ENCODE measurements around the gene LPP.
A peak's percentile ranks its signal among the peaks of the same experiment; 100 is the strongest.

Gene LPP

DNA sequence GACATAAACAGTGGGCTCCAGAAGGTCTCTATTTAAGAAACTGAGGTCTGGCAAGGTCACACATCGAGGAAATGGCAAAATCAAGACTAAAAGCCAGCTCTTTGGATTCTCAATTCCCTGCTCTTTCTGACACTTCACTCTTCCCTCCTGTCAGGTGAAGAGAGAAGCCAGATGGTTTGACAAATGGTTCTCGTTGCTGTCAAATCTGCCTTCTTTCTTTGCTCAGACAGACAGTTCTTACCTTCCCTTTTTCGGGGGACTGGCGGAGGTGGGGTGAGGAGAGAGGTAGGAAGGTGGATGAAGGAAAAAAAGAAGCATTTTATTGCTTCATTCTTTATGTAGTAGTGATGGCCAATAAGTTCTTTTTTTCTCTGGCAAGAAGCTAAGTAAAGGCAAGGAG lies 133.4 kb downstream of the LPP start:
- Mint-ChIP-seq H3K27ac (no peak overlapping the region), H3K4me1 (peaks cover 56% of the 10 kb centered on the region), H3K4me3 (no peak overlapping the region), H3K27me3 (no peaks in the 10 kb centered on the region), H3K9me3 (no peaks in the 10 kb centered on the region)
- DNase-seq = no peak
- no peak for ATAC-seq

DNA sequence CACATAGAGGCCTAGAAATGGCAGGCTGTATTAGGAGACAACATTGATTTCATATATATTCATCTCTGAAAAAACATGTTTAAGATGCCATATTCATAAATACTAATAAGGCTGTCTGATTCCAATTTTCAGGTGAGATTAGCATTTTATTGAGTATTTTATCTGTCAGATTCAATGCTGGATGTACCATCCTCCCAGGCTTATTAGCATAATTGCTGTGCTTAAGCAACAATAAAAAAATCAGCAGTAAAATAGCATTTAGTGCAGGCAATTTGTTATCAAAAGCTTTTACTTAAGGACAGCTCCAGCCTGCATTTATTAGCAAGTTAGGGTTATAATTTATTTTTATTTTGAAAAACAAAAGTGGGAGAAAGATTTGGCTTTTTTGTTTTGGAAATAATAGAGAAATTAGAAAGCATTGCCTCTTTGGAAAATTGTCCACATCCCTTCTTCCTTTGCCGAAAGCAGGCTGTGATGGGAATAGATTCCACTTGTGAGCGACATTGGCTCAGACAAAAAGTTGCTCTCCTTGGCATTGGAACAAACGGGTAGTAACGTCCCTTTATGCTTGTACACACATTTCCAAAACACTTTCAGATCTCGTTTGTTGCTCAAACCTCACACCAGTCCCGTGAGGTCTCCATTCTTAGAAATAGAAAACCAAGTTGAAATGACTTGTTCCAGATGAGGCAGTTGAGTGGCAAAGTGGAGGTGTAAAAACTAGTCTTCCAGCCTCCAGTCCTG lies 134.0 kb downstream of the LPP start:
- peaks cover 50% of the 10 kb centered on the region for H3K4me1 Mint-ChIP-seq
- no peak overlapping the region for H3K4me3 Mint-ChIP-seq
- DNase-seq = no peak
- ATAC-seq = no peak
- H3K9me3 Mint-ChIP-seq = no peaks in the 10 kb centered on the region
- H3K27me3 Mint-ChIP-seq = no peaks in the 10 kb centered on the region
- no peak overlapping the region for H3K27ac Mint-ChIP-seq

DNA sequence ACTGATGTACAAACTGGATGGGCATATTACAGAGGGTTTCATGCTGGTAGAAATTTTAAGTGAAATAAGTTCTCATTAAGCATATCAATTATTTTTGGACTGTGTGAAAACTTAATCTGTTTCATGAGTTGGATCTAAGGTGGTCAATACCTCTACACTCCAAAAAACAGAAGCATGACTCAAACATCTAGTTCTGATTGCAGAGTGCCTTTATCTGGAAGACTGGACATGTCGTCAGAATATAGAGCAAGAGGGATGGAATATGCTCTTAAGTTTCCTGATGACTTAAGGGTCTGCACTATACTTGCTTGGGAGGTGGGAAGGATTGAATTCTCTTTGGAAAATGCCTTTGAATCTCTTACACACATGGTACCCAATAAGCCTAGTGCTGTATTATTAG lies 138.3 kb downstream of the LPP start:
- no peaks in the 10 kb centered on the region for H3K9me3 Mint-ChIP-seq
- H3K27me3 Mint-ChIP-seq = no peaks in the 10 kb centered on the region
- no peak overlapping the region for H3K4me3 Mint-ChIP-seq
- ATAC-seq = no peak
- peaks cover 46% of the 10 kb centered on the region for H3K4me1 Mint-ChIP-seq
- DNase-seq = no peak
- no peak overlapping the region for H3K27ac Mint-ChIP-seq

DNA sequence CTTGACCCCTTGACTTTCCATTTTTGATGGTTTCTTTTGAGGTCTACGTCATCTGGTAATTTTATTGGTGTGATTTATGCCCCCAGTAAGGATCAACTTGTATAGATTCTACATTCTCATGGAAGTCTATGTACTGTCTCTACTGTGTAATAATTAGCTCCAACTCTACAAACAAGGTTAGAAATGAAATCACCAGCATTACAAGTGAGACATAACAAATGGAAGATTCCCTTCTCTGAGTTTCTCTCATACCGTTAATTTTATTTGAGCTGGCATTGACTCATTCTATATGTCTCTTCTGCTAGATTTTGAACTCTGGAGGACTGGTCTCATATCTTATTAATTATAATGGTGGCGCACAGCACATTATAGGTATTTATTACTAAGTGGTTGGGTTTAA lies 138.9 kb downstream of the LPP start:
- Mint-ChIP-seq H3K4me3 (no peak overlapping the region), H3K27ac (no peak overlapping the region), H3K9me3 (no peaks in the 10 kb centered on the region), H3K4me1 (peaks cover 46% of the 10 kb centered on the region), H3K27me3 (no peaks in the 10 kb centered on the region)
- no peak for ATAC-seq
- DNase-seq = no peak

DNA sequence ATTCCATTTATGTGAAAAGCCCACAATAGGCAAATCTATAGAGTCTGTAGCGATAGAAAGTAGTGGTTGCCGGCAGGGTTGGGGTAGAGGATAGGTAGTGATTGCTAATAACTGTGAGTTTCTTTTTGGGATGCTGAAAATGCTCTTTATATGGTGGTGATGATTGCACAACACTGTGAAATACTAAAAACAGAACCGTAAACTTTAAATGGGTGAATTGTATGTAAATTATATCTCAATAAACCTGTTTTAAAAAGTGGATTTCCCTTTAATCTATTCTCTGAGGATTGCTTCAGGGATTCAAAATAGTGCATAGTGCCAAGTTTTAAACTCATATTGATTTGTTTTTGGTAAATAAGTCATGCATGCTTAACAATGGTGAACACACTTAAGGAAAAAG lies 140.2 kb downstream of the LPP start:
- Mint-ChIP-seq H3K27me3 (no peaks in the 10 kb centered on the region), H3K9me3 (no peaks in the 10 kb centered on the region), H3K4me3 (no peak overlapping the region), H3K4me1 (peaks cover 55% of the 10 kb centered on the region), H3K27ac (no peak overlapping the region)
- ATAC-seq = peak; percentile 76
- peak in 1 of 2 donors; percentile 44 for DNase-seq

DNA sequence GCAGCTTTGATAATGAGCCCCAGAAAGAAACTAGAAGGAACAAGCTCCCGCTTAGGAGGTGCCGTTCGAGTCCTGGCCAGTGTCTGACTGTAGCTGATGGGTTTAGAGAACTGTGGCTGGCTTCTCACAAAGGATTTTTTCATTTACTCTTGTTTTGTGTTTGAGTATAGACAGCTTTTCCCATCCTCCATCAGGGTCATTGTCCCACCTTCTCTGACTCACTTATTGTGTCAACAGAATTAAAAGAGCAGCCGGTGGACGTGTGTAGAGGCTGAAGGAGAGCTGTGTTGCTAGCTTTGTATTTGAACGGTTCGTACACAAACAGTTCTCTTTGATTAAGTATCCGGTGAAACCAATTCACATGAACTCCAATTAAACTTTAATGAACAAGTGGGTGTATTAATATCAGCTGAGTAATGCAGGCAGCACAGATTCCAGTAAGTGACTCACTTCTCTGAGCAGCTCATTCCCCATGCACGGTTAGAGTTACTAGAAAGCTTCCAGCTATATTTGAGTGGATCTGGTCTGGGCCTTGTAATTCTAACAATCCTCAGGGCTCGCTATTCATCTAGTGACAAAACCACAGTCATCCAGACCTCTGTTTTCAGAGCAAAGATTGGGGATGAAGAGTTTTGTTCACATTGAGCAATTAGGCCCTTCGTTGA lies 141.0 kb downstream of the LPP start:
- DNase-seq (no peak), ATAC-seq (no peak)
- H3K27me3 Mint-ChIP-seq = no peaks in the 10 kb centered on the region
- H3K27ac Mint-ChIP-seq = no peak overlapping the region
- H3K4me1 Mint-ChIP-seq = peaks cover 62% of the 10 kb centered on the region
- H3K9me3 Mint-ChIP-seq = no peaks in the 10 kb centered on the region
- peak overlapping the region in 1 of 2 donors; percentile 47 for H3K4me3 Mint-ChIP-seq

DNA sequence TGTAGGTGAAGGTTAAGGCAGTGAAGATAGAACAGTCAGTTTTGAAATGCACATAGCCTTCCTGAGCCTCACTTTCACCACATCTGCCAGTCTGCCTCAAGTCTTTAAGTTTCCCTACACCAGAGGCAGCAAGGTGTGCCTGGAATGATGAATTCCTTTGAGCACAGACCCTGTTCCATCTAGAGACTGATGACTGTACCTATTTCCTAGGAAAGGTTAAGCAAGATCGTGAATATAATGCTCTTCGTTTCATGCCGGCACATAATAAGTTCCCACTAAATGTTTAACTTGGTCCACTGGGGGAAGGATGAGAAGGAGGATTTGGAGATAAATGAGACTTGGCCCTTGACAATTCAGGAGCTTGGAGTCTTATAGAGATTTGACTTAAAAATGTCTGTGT lies 141.9 kb downstream of the LPP start:
- ATAC-seq = no peak
- H3K4me3 Mint-ChIP-seq = peak overlapping the region in 1 of 2 donors; percentile 47

DNA sequence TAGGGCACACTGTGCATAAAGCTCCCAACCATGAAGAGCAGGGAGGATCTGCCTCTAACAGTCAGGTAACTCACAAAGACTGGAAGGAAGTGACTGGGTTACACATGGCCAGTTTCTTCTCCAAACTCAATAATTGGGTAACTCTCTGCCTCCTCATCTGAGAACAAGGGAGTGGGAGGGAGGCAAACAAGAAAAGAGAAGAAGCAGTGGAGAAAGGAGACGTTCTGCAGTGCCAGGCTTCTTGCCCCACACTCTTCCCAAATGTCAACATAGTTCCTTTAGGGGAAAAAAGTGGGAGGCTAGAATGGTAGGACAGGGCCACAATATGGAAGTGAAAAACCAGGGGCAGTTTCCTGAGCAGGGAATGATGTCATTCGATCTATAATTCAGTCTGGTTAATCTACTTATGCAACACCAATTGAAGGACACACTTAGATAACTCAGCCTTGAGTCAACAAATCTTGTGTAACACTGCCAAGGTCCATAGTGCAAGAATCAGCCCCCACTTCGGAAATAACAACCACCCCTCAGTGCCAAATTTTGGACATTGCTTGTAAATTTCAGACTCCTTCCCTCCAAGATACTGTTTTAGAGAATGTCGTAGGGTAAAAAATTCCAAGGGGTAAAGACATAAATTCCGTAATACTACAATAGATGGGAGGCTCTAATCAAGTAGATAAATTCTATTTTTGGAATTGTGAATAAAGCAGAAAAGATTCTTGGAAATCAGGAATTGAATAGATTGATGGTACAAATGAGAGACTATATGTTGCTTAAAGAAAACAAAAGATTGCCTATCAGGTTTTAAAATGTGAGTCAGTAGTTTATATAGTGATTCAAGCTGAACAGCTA lies 143.0 kb downstream of the LPP start:
- Mint-ChIP-seq H3K27ac (peak overlapping the region in 1 of 2 donors; percentile 22), H3K27me3 (no peaks in the 10 kb centered on the region), H3K4me1 (peaks cover 65% of the 10 kb centered on the region), H3K9me3 (no peaks in the 10 kb centered on the region), H3K4me3 (no peak overlapping the region)
- DNase-seq (no peak), ATAC-seq (no peak)

More for the DNA sequence above, 141.9 kb downstream of the LPP start:
- Mint-ChIP-seq H3K4me1 (peaks cover 63% of the 10 kb centered on the region), H3K9me3 (no peaks in the 10 kb centered on the region), H3K27me3 (no peaks in the 10 kb centered on the region), H3K27ac (peak overlapping the region; percentile 16 to 24)
- no peak for DNase-seq

DNA sequence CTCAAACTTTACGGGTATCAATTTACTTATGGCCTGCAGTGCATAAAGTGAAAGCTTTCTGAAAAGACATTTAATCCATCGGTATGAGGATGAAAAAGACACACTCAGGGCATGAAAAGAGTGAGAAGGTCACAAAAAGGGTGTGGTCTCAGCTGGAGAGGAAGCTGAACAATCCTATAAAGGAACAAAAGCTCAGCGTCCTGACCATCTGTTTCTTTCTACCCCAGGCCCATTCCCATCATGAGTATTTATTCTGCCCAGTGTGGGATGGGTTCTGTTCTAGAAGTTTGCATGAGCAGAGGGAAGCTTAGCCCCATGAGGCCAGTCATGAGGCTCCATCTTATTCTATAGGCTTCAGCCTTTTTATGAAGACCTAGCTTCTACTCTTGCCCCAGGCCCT lies 144.6 kb downstream of the LPP start:
- Mint-ChIP-seq H3K27ac (peak overlapping the region in 1 of 2 donors; percentile 70), H3K9me3 (no peaks in the 10 kb centered on the region), H3K4me1 (peaks cover 81% of the 10 kb centered on the region), H3K27me3 (no peaks in the 10 kb centered on the region), H3K4me3 (peak overlapping the region in 1 of 2 donors; percentile 33)
- DNase-seq (no peak), ATAC-seq (no peak)

DNA sequence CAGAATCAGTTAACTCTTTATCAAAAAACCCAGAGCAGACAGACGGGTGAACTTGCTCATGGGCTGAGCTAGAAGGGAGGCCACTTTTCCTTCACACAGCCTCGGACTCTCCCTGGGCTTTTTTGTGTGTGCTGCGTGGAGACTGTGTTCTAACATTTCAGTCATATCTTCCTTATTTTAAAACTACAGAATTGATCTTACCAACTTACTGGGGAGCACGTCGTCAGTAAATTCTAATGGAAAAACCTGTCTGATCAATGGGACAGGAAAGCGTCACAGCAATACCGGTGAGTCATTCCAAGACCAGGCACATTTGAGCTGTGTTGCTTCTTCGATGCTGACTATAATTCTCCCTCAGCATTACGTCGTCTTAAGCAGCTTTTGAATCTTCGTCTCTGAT lies 145.1 kb downstream of the LPP start:
- ATAC-seq = peak; percentile 87
- Mint-ChIP-seq H3K4me3 (peak overlapping the region in 1 of 2 donors; percentile 33), H3K27ac (peak overlapping the region in 1 of 2 donors; percentile 70), H3K9me3 (no peaks in the 10 kb centered on the region), H3K4me1 (peaks cover 79% of the 10 kb centered on the region), H3K27me3 (no peaks in the 10 kb centered on the region)
- peak in 1 of 2 donors; percentile 63 for DNase-seq

DNA sequence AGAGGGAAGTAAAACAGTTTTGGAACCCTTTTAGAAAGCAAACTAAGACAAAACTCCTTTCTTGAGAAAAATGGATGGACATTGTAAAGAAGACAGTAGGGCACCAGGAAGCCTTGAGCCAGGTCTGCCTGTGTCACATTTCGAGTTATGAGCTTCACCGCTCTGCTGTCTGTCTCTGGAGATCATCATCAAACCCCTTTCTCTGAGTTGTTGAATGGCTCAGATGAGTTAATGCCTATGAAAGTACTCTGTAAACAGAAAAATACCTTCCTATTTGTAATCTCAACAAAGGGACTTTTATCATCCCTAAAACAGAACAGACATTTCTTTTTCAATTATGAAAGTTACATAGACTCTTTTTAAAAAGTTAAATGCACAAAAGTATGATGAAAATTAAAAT lies 145.8 kb downstream of the LPP start:
- Mint-ChIP-seq H3K4me3 (peak overlapping the region in 1 of 2 donors; percentile 33), H3K27me3 (no peaks in the 10 kb centered on the region), H3K4me1 (peaks cover 74% of the 10 kb centered on the region), H3K27ac (peak overlapping the region in 1 of 2 donors; percentile 70), H3K9me3 (no peaks in the 10 kb centered on the region)
- ATAC-seq = no peak
- DNase-seq = no peak

DNA sequence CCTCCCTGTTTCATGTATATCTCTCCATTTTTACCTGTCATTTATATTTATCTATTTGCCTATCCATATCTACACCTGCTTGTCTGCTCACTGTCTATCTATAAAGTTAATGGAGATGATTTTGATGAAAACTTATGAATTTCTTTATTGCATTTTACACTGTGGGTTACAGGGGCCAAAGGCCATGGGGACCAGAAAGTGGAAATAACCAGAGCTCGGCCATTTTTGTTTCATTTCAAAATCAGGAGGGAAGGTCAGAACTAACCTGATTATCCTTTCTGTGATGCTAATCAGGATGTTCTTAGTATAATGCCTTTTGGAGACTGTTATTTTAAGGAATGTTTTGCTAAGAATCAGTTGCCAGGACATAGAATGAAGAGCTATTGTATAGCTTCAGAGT lies 147.2 kb downstream of the LPP start:
- Mint-ChIP-seq H3K27ac (no peak overlapping the region), H3K4me1 (peaks cover 61% of the 10 kb centered on the region), H3K9me3 (no peaks in the 10 kb centered on the region), H3K4me3 (no peak overlapping the region), H3K27me3 (no peaks in the 10 kb centered on the region)
- ATAC-seq = no peak
- no peak for DNase-seq

DNA sequence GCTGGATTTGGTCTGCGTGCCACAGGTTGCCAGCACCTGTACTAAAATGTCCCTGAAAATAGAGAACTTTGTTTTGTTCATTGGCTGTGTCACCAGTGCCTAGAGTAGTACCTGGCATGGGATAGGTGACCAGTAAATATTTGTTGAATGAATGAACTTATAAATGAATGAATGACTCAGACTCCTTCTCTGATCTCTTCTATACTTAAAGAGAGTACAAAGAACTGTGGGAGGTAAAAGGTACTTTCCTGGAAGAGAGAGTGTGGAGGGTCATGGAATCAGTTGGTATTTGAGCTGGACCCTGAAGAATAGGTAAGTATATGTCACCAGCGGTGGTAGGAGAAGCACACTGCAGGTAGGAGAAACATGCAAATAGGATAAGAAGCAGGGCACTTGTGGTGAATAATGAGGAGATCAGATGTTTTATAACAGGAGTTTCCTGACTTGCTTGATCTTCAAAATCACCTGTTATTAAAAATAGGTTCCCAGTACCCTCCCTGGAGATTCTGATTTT lies 149.4 kb downstream of the LPP start:
- Mint-ChIP-seq H3K27me3 (no peaks in the 10 kb centered on the region), H3K4me1 (peaks cover 43% of the 10 kb centered on the region), H3K9me3 (no peaks in the 10 kb centered on the region), H3K4me3 (no peak overlapping the region), H3K27ac (peak overlapping the region in 1 of 2 donors; percentile 43)
- DNase-seq (no peak), ATAC-seq (no peak)

DNA sequence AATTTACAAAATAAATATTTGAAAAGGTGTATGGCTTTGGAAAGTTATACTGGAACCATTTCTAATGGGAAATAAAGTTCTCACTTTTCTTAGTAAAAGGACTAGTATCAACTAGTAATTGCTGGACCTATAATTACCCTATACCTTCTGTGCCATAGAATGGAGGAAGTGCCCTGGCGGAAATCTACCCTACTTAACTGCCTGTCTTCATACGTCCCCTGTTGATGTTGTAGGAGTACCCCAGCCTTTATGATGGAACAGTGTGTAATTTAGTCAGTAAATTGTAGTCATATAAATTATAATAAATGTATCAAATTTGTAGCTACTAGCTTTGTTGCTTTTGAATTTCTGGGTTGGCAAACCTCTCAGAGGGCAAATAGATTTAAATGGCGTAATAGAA lies 149.9 kb downstream of the LPP start:
- ATAC-seq (no peak), DNase-seq (no peak)
- no peaks in the 10 kb centered on the region for H3K9me3 Mint-ChIP-seq
- H3K4me3 Mint-ChIP-seq = no peak overlapping the region
- no peaks in the 10 kb centered on the region for H3K27me3 Mint-ChIP-seq
- no peak overlapping the region for H3K27ac Mint-ChIP-seq
- H3K4me1 Mint-ChIP-seq = peaks cover 43% of the 10 kb centered on the region

DNA sequence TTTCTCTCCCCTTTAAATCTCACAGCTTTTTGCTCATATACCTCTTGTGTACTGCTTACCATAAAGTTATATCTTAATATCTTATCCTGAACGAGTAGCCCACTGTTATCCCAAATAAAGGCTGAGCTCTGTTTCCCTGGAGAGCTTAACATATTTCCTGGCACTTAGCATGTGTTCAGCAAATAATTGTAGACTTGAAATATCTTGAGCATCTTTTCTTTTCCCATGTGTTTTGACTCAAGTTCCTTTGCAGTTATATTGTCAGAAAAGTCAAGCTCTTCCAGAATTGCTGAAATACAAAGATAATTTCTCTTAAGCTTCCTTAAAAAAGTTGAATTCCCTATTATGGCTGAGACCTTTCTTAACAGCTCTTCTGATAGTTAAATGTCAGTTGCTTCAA lies 150.5 kb downstream of the LPP start:
- Mint-ChIP-seq H3K4me3 (no peak overlapping the region), H3K27me3 (no peaks in the 10 kb centered on the region), H3K9me3 (no peaks in the 10 kb centered on the region), H3K4me1 (peaks cover 43% of the 10 kb centered on the region), H3K27ac (no peak overlapping the region)
- DNase-seq = no peak
- ATAC-seq = no peak

DNA sequence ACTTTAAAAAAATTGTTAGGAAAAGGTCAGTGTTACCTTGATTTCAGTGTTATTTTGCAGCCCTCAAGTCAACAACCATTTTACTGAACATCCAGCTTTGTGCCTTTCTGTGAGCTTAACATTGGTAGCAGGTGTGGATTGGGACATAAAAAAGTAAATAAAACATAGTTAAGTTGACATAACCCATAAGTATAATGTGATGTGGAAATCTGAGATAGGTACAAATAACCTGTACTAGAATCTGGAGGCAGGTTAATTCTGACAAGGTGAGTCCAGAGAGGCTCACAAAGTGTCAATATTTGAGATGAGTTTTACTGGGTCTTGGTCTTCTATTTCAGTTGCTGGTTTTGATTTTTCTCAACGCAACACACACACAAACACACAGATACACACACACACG lies 151.3 kb downstream of the LPP start:
- DNase-seq (no peak), ATAC-seq (no peak)
- peaks cover 47% of the 10 kb centered on the region for H3K4me1 Mint-ChIP-seq
- H3K27ac Mint-ChIP-seq = no peak overlapping the region
- no peaks in the 10 kb centered on the region for H3K9me3 Mint-ChIP-seq
- no peak overlapping the region for H3K4me3 Mint-ChIP-seq
- no peaks in the 10 kb centered on the region for H3K27me3 Mint-ChIP-seq
